NOMO-1 (cell line): ENCODE results near the gene ERFL.
A peak's percentile ranks its signal among the peaks of the same experiment; 100 is the strongest.

Experiments
- DNase-seq, 2 experiments: peaks; one replicate each; lab custom pipeline; 2025; ENCODE audit not compliant: unreplicated experiment in 2 of 2; lab: John Stamatoyannopoulos, UW

The ERFL gene

DNA sequence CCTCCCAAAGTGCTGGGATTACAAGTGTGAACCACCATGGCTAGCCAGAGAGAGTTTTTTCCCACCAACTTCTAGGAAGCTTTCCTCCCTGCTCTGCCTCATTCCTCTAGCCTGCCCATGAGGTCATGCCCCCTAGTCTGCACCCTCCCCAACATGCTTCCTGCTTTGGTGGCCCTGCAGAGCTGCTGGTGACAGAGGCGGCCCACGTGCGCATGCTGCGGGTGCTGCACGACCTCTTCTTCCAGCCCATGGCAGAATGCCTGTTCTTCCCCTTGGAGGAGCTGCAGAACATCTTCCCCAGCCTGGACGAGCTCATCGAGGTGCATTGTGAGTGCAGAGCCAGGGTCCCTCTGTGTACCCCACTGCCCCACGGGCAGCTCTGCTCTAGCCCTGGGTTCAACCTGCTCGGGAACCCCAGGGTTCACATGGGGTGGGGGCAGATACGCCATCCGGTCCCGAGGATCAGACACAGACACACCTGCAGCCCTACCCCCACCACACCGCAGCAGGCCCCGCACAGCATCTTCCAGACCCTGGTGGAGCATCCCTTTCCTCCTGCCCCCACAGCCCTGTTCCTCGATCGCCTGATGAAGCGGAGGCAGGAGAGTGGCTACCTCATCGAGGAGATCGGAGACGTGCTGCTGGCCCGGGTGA lies 26.4 kb downstream of the ERFL start:
- DNase-seq: no peak

DNA sequence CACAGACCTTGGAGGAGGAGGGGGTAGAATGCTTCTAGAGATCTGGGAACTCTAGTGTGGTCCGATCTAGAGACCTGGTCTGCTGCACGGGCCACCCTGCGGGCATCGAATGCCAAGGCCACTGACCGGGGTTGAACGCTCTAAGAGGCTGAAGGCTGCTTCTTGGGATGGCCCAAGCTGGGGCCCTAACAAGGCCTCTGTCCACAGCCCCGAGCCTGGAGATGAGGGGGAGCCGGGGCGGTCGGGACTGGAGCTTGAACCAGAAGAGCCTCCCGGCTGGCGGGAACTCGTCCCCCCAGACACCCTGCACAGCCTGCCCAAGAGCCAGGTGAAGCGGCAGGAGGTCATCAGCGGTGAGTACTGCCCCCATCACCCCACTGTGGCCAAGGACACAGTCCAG lies 30.0 kb downstream of the ERFL start:
- DNase-seq: no peak

DNA sequence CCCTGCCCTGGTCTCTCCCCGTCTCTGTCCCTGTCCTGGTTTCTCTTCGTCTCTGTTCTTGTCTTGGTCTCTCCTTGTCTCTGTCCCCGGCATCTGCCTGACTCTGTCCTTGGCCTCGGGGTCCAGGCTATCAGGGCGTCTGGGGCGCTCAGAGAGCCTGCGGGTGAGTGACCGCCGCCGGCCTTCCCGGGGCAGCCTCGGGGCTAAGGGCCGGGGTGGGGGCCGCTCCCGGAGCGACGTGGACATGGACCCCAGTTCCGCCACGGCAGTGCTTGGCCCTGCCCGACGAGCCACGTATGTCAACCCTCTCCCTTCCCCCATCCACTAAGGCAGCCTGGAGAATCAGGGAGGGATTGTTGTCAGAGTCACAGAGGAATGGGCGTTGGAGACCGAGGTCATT lies 30.4 kb downstream of the ERFL start:
- DNase-seq: no peak

DNA sequence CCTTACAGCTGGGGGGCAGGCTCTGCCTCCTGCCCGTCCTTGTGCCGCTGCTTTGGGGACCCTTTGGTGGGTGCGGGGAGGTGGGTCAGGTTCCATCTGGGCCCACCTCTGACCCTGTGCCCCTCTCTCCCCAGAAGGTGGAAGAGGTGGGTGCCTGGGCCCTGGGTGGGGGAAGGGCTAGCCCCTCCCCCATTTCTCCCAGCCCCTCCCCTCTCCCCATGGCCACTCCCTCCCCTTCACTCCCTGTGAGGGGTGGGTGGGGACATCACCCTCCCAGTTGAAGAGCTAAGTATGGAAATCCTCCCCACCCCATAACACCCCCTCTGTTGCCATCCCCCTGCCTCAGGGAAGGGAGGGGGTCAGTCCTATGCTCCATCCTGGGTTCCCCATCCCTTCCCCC lies 31.1 kb downstream of the ERFL start:
- DNase-seq: no peak

DNA sequence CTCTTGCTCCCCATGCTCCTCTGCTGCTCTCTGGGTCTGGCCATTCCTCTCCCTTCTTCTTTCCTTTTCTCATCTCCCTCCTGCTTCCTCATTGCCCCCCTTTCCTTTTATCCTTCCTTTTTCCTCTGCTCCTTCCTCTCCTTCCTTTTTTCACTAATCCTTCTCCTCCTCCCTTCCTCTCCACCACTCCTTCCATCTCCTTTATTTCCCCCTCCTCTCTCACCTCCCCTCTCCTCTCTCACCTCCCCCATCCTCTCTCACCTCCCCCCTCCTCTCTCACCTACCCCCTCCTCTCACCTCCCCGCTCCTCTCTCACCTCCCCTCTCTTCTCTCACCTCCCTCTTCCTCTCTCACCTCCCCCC lies 31.7 kb downstream of the ERFL start:
- no peak for DNase-seq

DNA sequence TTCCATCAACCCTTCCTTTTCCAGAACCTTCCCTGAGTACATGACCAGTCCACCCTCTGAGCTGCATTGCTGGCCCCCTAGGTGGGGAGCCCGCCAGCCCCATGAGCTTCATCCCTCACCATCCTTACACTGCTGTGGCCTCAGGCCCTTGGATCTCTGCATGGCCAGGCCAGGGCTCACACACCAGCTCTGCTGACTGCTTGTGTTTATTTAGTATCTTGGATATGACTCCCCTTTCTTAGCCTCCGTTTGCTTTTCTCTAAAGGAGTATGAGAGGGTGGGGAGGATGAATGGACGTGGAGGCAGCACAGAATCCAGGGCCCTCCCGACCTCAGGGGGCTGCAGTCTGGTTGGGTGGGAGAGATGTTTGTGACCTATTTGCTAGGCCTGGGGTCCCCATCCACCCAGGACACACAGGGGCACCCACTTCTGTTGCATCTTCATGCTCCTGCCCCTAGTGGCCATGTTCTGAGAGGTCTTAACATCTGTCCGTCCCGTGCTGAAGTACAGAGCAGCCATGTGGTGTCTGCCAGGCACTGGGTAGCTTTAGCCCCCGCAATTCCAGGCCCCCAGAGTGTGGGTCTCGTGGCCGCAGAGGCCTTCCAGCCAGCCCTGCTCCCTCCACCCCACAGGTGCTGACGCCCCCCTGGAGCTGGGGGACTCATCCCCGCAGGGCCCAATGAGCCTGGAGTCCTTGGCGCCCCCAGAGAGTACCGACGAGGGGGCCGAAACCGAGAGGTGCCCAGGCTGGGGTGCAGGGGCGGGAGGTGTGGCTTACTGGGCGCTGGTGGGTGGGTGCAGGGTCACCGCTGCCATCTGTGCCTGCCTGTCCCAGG lies 32.3 kb downstream of the ERFL start:
- DNase-seq: no peak

DNA sequence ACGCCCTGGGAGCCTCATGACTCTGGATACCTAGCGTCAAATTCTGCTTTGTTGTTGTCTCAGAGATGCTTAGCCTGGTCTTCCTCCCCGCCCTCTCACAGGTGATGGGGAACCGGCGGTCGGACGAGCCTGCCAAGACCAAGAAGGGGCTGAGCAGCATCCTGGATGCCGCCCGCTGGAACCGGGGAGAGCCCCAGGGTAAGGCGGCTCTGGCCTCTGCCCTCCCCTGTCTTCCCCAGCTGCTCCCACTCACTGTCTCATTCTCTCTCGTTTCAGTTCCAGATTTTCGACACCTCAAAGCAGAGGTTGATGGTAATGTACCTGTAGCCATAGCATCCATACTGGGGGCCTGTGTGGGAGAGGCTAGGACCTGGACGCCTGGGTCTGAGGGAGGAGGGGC lies 33.9 kb downstream of the ERFL start:
- no peak for DNase-seq

DNA sequence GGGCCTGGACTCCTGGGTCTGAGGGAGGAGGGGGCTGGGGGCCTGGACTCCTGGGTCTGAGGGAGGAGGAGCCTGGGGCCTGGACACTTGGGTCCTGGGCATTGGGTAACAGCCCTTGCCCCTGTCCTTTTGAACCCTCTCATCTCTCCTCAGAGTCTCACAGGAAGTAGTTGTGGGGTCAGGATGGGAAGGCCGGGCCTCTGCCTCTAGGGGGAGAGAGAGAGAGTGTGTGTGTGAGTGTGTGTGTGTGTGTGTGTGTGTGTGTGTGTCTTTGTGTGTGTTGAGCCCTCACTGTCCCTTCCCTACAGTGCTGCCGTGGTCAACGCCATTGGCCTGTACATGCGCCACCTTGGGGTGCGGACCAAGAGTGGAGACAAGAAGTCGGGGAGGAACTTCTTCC lies 34.4 kb downstream of the ERFL start:
- DNase-seq: no peak

DNA sequence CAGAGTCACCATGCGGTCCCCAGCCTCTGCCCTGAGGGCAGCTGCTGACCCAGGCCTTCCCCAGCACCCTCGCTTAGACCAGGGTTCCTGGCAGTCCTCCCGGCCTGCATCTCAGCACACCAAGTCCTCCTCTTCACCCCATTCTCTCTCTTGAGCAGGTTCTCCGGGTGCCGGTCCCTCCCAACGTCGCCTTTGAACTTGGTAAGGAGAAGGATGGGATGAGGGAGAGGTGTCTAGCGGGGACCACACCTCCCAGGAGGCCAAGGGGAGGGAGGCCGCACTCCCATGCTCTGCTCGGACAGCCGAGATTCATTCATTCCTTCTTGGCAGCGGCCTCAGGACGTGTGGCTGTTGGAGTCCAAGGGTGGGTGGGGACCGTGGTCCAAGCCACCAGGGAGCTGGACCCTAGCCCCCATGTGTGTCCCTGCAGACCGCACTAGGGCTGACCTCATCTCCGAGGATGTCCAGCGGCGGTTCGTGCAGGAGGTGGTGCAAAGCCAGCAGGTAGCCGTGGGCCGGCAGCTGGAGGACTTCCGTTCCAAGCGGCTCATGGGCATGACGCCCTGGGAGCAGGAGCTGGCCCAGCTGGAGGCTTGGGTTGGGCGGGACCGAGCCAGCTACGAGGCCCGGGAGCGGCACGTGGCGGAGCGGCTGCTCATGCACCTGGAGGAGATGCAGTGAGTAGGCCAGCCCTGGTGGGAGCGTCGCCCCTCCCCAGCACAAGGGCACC lies 35.9 kb downstream of the ERFL start:
- no peak for DNase-seq

DNA sequence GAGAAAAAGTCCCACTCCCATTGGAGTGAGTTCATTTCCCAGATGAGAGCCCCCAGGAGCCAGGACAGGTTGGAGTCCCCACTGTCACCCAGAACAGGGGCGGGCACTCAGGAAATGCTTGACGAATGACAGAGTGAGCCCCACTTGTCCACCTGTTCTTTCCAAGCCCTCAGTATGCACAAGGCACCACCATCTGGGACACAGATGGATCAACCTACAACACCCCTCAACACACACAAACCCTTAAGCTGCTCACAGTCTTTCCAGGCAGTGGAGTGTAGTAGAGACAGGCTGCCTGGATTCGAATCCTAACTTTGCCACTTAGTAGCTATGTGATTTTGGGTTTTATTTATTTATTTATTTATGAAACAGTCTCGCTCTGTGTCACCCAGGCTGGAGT lies 37.3 kb downstream of the ERFL start:
- no peak for DNase-seq

DNA sequence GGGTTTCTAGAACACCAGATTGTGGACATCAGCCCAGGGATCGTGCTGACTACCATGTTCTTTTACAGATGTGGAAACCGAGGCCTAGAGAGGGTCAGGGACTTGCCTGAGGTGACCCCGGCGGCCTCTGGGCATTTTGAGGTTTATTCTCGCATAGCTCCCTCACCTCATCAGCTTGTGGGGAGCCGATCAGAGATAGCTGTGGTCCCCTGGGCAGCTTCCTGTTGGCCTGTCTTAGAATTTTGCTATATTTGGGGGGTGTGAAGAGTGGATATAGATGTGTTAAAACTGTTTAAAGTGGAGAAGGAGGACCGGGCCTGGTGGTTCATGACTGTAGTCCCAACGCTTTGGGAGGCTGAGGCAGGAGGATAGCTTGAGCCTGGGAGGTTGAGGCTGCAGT lies 38.4 kb downstream of the ERFL start:
- no peak for DNase-seq

DNA sequence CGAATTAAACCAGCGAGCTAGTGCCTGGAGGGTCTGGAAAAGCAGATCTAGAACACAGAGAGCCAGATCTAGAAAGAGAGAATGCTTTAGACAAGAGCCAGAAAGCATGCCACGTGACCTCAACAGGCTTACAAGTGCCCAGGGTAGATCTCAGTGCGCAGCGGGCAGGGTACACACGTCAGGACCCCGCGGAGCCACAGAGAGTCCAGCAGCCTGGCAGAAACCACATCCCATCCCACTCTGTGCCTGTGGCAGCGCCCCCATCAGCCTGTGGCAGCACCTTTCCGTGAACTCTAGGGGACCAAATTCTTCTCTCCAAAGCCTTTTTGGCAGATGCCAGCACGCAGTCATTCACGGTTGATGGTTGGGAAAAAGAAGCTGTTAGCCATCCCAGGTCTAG lies 39.3 kb downstream of the ERFL start:
- DNase-seq: no peak

DNA sequence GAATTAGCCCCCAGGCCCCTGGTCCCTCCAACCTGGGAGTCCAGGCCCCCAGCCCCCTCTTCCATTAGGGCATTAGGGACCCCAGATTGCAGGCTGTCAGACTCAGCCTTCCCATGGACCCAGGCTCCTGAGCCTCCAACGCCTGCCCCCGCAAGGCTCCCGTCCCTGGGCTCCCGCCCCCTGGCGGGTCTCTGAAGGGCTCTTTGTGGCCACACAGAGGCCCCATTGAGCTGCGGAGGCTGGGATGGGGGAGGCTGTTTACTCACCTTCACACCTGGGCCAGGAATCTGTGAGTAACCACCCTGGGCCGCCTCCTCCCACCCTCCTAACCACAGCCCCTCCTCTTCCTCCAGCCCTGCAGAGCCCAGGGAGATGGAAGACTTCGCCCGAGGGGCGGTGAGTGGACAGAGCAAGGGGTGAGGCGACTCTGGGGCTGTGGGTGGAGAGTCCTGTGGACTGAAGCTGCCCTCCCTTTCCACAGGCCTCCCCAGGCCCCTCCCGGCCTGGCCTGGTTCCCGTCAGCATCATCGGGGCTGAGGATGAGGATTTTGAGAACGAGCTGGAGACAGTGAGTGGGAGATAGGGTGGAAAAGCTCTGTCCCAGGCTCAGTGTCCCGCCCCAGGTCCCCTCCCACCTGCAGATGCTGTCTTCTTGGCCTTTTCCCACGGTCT lies 40.4 kb downstream of the ERFL start:
- DNase-seq: no peak

DNA sequence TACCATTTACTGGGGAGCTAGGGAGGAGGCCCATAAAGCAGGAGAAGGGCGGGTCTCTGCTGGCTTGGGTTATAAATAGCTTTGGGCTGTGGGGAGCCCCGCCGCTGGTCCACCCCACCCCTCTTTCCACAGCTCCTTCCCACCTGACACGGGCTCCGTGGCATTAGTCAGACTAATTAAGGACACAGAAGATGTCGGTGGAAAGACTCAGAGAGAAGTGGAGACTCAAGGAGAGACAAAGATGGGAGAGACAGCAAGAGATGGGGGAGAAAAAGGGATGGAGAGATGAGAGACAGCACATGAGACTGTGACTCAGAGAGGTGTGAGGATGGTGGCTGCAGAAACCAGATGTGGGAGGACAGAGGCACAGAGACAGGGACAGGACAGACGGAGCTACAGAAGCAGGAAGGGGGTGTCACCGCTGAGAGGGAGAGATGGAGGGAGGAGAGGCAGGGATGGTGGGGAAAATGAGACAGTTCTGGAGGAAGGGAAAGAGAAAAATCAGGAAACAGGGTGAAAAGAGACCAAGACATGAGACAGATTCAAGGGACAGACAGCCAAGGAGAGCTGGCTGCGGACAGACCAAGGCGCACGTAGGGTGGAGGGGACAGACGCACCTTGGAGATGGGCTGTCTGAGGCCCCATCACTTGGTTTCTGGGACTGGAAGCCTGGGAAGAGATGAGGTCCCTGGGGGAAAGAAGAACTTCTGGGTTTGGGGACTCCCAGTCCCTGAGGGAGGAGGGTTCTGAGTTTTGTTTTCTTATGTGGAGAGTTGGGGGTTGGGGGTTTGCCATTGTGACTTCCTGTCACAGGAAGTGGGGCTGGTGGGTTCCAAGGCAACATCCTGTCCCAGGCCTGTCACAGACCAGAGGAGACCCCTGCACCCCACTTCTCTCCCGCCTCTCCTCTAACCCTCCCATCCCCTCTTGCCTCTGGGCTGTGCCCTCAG lies 41.2 kb downstream of the ERFL start:
- no peak for DNase-seq

DNA sequence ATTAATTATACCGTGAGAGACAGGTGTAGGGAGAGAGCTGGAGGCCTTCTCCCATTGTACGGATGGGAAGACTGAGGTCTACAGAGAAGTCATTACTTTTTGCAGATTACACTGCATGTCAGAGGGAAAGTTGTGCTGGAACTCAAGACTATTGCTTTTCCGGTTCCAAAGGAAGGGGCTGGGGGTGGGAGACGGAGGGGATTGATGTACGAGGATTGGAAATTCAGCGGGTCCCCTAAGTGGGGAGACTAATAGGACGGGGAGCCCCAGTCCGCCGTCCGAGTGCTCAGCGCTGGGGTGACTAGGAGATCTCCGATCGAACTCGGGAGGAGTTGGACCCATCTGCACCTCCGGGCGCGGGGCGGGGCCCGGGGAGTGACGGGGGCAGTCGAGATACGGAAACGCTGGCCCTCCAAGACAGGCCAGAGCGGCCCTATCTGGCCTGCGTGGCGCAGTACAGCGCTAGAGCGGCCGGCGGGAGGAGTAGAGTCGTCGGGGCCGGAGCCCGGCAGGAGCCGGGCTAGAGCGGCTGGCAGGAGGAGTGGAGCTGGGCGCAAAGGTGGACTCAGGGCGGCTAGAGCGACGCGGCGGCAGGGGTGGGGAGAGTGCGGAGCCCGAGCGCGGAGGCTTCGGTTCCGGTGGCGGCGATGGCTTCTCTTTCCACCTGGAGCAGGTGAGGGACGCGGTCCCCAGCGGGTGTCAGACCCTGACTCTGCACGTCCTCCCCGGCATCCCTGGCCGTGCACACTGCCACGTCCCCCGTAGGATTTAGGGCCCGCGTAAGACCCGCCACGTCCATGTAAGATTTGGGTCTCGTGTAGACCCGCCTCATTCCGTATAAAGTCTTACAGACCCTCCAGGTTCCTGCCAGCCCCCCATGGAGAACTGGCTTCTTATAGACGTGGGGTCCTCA lies 44.2 kb downstream of the ERFL start:
- peak; percentile 96 to 98 for DNase-seq

DNA sequence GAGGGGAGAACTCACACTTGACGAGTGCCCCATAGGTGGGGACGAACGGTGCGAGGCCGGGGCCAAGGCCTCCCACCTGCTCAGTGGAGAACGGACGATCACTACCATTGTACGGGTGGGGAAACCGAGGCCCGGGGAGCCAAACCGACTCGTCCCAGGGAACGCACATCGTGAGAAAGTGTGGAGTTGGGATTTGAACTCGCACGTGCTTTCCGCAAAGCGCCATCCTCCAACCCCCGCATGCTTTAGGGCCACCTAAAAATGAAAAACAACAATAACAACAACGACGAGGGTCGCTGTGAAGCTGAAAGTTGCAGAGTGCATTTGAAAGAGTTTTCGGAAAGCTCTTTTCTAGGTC lies 44.8 kb downstream of the ERFL start:
- no peak for DNase-seq

DNA sequence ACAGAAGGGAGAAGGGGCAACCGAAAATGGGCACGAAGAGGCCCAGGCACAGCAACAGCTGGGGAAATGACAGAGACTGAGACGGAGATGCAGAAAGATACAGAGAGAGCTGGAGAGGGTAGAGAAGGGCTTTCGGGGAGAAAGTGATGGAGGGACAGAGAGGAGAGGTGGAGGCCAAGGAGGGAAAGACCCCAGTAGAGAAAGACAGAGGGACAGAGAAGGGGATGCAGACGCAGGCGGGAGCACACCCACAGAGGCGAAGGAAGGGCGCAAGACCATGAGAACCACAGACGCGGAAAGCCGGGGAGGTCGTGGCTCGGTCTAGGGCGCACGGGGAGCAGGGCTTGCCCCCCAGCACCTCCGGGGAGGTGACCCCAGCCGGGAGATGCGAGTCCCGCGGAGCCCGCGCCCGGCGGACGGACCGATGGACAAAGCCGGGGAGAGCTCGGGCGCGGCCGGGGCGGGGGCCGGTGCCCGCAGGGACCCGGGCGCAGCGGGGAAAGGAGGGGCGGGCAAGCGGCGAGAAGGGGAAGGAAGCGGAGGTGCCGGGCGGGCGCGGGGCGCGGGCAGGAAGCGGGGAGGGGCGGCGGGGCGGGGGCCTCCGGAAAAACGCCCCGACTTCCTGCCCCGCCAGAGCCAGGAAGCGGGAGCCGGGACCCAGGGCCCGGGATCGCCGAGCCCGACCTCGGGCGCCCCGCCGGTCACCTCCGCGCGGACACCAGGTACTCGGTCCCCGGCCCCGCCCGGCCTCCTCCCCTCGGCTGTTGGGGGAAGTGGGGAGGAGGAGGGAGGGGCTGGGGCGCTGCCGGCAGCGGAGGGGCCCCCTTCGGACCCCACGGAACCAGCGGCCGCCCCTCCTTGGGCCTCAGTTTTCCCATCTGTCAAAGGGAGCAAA lies 45.4 kb downstream of the ERFL start, which contains the start of gene ARHGEF1:
TSS of gene ARHGEF1 (plus strand) at position 617 of the 895 bp plus-strand sequence. CDS start 4,899 bp downstream, outside the sequence.
- DNase-seq: peak; percentile 32 to 73

DNA sequence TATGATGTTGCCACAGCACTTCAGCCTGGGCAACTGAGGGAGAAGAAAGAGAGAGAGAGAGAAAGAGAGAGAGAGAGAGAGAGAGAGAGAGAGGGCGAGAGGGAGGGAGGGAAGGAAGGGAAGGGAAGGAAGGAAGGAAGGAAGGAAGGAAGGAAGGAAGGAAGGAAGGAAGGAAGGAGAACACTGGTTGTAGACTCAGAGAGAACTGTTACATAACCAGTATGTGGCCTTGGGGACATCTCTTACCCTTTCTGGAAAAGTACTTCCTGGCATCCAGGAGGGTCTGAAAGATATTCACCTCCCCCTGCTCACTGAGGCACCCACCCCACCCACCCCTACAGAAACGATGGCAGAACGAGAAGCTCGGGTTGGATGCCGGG lies 47.9 kb downstream of the ERFL start:
- DNase-seq: no peak
